NCI-H2227 (cell line): Measurements from ENCODE around the gene TMPRSS2.

Source experiments
- DNase-seq: peaks from one replicate; lab custom pipeline; 2025; ENCODE audit not compliant: unreplicated experiment; lab: John Stamatoyannopoulos, UW

The TMPRSS2 gene

DNA sequence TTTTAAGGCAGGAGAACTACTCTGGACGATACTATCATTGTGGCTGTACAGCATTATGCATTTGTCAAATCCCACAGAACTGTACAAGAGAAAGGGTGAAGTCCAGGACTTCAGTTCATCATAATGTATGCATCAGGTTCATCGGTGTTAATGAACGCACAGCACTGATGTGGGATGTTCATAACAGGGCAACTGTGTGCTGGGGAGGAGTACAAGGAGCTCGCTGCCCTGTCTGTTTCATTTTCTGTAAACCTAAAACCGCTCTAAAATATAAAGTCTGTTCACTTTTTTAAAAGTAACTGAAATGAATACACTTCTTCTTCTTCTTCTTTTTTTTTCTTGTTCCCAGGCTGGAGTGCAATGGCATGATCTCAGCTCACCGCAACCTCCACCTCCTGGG lies 25.0 kb downstream of the TMPRSS2 start:
- no peak for DNase-seq

DNA sequence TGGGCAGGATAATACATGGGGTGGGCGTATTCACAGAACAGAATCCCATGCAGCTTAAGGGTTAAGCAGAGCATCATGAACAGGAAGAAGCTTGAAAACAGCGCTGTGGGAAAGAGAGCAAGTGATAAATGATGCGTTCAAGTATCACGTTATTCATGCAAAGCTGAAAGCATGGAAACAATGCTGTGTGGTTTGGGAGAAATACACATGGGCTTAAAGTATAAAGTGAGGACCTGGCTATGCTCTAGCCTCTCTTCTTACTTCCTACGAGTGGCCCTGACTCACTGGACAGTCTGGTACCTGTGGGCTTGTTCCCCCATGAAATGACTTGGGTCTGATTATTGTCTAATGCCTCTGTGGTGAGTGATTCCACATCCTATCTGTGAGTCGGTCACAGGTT lies 25.7 kb downstream of the TMPRSS2 start:
- no peak for DNase-seq

DNA sequence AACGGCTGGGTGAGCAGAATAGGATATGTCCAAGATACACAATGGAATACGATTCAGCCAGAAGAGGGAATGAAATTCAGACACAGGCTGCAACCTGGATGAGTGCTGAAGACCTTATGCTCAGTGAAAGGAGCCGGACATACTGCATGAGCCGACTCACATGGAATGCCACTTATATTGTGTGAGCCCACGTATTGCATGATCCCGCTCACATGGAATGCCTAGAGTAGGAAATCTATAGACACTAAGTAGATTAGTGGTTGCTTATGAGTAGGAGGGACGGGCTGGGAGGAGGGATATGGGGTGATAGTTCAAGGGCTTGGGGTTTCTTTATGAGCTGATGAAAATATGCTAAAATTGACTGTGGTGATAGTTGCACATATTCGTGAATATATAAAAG lies 26.8 kb downstream of the TMPRSS2 start:
- DNase-seq: no peak

DNA sequence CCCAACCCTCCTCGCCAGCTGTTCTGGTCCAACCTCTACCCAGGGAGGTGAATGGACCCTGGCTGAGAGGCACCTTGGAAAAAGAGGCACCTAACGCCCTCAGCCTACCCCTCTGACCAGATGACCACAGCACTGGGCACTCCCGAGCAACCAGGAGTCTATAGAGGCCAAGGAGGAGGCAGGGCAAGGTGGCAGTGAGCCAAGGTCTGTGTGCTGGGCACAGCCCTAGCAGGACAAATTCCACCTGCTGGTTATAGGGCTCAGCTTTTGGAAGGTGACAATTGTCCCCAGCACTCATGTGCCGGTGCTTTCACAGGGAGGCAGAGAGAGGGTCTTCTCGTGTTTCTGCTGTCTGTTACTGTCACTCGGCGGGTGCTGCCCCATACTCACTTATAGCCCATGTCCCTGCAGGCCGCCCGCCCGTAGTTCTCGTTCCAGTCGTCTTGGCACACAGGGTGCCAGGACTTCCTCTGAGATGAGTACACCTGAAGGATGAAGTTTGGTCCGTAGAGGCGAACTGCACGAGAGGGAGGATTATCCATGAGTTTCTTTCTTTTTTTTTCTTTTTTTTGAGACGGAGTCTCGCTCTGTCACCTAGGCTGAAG lies 27.8 kb downstream of the TMPRSS2 start:
- DNase-seq: no peak

DNA sequence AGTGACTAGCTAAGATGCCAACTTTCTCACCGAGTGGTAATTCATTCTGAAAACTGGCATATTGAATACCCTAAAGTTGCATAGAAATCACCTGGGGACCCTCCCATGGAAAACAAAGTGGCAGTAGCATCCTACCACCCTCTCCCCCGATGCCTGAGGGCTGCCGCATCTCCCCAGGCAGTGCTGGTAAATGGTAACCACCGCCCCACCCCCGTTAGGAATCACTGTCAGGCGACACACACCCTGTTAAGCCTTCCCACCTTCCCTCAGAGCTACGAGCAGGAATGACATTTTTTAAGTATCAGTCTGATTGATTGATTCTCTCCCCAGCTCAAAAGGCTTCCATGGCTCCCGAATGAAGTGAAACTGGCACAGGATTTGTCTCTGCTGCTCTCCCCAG lies 28.3 kb downstream of the TMPRSS2 start:
- DNase-seq: no peak

DNA sequence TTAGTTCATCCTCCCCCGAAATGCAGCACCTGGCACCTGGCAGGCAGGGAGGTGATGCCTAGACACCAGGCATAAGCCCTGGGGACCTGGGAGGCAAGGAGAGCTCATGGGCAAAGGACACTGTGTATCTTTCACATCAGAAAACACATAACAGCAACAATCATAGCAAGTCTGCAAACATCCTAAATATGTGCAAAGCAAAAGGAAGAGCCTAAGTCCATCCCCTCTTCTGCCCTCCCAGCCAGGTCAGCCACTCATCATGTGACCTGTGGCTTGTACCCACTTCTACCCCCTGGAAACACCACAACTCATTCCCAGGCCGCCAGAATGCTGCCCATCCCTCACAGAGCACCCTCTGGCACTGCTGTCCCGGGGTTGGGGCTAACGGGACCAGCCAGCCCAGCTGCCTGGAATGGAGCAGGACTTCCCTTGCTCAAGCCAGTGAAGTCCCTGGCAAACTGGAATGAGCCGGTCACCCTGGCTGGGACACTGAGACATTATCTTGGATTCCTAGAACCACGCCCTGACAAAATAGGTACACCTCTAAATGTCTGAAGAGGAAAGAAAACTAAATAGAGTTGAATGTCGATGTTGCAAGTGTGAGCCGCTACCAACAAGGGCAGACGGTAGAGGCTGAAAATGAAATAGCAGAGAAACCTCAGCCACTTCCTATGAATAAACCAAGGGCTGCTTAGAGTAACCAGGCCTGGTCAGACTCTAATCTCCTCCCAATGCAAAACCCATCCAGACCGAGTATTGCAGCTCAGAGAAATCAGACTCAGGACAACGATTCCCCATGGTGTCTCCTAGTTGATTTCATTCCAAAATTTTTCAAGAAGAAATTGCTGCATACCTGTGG lies 29.4 kb downstream of the TMPRSS2 start:
- no peak for DNase-seq

DNA sequence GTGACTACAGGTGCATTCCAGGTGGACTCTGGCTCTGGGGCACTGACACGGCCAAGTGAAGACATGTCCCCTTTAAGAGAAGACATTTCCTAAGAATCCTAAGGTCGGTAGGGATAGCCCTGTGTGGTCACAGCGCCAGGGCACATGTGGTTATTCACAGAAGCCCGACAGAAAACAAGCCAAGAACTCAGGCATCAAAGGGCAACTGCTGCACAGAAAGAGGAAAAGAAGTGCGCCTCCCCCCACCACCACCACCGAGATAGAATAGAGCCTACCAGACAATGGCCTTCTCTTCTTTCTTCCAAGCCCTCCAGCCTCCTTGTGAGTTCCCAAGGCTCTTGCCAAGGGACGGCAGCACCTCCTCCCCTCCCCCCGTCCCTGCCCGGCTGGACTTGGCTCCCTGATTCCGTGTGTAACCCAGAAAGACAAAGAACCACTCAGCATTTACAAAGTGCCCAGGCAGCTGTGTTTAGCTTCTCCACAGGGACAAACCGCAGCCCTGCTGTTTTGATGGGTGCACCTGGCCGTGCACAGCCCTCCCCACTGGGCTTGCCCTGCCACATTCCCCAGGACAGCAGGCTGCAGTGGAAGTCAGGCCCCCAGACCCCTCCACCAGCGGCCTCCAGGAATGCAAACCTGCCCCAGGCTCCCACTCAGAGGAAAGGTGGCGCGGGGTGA lies 30.2 kb downstream of the TMPRSS2 start:
- DNase-seq: no peak

DNA sequence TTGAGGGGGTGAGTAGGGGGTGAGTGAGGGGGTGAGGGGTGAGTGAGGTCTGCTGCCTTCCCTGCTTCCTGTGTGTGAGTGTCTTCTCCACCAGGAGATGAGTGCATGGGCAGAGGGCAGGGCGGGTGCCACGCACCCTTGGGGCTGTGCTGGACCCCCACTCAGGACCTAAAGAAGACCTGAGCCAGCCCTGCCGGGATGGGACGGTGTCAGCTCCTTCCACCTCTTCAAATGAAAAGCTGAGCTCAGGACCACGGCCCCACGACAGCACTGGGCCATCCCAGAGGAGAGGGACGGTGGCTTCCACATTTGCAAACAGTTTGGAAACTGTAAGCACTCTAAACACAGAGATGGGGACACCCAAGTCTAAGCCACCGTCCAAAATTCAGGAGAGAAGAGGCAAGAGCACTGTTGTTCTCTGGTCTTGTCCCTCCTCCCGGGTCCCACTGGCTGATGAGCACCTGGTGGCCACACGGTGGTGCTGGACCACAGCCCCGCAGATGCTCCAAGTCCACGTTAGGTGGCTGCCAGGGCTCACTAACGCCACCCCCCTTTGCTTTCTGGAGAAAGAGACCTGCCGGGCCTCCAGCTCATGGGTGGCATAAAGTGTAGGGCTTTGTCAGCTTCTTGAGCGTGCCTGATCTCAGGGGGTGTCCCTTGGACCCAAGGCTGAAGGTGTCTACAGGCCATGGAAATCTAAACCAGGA lies 32.1 kb downstream of the TMPRSS2 start:
- no peak for DNase-seq

DNA sequence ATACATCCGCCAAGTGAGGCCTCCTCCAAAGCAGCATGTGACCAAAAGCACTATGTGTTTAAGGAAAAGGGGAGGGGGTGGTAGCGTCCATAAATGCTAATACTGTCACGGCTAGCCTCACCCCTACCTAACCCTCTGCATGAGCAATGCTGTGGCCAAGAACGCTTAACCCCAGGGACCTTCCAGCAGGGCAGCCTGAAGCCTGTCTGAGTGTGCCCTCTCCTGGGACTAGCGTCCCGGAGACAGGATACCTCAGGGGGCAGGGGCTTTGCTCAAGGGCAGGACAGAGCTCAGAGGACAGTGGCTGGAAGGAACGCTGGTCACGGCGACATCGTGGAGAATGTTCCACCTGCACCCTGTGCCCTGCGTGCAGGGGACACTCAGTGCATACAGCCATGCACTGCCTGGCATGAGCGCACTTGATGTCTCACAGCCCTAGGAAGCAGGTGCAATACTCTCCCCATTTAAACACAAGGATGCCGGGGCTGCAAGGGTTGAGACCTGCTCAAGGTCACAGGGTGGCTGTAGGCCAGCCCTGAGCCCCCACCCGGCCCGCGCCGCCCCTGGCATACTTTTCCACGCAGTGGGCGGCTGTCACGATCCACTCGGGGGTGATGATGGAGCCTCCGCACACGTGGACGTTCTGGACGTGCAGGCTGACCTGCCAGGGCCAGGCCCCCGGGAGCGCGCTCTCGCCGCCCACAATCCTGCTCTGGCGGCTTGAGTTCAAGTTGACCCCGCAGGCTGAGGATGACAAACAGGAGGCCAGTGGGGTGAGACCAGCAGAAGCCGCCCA lies 35.0 kb downstream of the TMPRSS2 start:
- DNase-seq: no peak

DNA sequence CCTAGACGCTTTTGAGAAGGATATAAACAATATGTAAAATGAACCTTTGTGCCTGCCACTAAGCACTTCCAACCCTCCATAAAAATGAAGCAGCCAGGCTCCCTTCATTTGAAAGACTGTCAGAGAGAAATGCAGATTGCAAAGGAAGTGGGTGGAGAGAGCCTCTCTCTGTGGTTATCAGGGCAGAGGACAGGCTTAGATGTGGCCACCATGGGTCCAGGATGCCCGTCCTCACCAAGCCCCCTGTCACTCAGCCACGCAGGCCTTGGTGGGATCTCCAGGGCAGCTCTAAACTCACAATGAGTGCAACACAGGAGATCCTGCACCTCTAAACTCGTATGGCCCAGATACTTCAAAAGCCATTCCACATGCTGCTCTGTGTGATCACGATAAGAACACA lies 37.9 kb downstream of the TMPRSS2 start:
- DNase-seq: no peak

DNA sequence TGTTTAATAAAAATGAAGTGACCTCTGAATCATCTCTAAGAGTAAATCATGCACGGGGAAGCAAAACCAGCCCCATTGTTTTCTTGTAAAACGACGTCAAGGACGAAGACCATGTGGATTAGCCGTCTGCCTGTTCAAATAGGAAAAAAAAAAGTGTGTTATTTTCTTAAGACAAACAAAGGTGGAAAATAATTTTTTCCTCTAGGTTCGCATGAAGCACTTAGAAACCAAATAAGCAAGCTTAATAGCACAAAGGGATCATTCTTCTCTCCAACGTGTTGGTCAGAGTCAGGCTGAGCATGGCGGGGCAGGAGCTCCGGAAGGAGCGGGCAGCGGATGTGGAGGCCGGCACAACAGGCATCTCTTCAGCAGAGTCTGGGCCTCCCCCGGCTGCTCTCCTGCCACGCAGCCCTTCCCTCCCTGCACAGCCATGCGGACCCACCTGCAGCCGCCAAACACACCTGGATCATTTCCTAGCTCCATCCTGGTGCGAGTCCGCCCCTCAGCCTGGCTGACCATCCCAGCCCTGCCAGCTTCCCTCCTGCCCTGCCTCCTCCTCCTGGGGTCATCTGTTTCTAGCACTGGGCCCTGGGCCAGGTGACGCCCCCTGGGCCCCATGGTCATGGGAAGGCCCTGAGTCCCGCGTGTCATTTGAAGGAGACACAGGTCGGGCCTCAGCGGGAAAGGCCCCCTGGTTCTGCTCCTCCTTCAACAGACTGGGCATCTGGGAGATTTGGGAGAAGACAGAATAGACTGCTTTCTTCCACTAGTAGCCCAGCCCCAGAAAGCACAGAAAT lies 41.7 kb downstream of the TMPRSS2 start:
- no peak for DNase-seq

DNA sequence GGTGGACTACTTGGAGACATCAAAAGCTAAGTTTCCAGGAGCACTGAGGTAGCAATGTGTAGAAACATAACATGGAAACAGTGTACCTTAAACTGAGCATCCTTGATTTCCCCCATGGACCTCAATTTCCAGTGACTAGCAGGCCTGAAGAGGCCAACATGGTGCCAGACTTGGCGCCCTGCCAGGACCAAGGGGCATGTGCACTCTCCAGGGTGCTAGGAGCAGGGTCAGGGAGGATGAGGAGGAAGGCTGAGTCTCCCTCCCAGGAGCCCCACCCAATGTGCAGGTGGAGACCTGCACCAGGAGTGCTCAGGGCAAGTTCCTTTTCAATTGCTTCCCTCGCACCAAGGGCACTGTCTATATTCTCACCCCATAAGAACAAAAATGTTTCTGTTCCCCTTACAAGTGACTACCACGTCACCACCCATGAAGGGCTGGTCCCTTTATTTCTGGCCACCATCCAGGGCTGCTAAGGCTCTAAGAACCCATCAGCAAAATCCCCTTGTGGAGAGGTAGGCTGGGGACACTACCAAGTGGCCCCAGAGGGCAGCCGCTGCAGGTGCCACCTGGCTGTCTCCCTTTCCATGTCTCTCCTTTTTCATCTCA lies 42.7 kb downstream of the TMPRSS2 start:
- DNase-seq: no peak

DNA sequence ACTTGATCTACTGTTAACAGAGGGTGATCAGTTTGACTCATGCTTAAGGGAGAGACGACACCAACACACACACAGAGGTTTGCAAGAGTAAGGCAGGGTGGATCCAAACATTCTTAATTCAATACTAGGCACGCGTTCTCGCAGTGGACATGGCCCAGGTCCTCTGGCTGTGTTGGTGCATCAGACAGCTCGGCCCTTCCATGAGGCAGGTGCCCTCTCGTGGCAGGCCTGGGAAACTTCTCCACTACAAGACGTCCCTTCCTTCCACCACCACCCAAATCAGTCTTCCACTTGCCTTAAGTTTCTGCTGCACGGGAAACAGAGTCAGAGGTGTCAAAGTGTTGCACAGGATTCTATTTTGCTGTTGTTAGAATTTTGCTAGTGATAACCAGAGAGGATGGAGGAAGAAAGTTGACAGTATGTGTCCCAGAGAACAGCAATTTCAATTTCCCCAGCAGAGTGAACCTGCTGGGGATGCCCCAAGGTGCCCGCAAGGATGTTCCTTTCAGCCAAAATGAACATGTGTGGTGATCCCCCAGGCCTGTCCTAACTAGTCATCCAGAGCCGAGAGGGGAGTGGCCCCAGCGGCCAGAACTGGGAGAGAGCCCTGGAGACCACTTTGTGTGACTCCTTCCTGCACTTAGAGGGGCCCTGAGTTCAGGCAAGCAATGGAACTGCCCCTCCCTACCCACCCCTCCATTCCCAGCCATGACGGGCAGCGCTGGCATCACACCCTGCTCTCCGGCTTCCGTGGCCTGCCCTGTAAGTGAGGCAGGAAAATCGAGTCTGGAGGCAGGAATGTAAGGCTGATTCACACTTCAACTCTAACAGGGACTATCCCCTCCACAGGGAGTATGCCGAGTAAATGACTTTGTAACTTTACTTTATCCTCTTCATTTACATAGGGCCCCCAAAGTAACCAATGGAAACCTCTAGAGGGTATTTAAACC lies 47.1 kb downstream of the TMPRSS2 start:
- peak; percentile 49 for DNase-seq

DNA sequence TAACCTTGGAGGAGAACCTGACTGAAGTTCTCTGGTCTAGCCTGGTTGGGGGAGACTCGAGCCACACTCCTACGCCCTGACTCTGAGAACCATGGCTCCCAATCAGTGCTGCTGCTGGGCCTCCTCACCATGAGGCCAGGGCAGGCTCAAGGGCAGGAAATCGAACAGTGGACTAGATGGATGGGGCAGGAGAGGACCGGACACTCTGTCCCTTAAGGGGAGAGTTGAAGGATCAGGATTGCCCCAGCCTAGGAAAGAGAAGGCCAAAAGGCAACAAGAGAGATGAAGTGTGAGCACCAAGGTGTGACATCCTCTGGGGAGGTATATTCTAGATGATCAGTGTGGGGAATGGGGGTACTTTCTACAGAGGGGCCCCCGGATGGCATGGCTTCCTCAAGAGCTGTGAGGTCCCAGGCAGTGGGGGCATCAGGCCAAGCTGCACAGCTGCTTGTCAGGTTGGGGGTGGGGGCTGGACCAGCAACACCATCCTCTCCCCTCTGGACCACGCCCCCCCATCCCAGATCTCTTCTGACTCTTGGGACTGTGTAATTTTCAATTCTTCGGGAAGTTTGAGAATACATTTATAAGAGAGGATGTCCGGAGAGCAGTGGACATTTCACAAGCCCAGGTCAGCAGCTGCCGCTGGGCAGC lies 47.9 kb downstream of the TMPRSS2 start:
- DNase-seq: no peak

DNA sequence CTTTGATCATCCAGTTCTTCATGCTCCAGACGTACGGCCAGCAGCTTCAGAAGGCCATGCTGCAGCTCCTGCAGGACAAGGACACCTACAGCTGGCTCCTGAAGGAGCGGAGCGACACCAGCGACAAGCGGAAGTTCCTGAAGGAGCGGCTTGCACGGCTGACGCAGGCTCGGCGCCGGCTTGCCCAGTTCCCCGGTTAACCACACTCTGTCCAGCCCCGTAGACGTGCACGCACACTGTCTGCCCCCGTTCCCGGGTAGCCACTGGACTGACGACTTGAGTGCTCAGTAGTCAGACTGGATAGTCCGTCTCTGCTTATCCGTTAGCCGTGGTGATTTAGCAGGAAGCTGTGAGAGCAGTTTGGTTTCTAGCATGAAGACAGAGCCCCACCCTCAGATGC lies 49.4 kb downstream of the TMPRSS2 start:
- DNase-seq: no peak

DNA sequence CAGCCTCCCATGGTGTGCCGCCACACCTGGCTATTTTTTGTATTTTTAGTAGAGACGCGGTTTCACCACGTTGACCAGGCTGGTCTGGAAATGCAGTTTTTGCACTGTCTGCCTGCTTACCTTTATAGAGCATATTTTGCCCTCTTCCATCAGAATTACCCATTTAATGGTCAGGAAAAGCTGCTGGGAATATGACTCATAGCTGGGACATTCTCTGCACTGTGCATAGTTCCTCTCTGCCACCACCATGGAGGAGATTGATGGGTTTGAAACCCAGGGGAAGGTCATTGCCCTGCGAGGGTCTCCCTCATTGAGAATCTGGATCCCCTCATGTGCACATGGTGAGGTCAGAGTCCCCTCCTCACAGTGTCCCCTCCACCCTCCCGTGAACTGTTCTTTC lies 49.8 kb downstream of the TMPRSS2 start:
- no peak for DNase-seq

DNA sequence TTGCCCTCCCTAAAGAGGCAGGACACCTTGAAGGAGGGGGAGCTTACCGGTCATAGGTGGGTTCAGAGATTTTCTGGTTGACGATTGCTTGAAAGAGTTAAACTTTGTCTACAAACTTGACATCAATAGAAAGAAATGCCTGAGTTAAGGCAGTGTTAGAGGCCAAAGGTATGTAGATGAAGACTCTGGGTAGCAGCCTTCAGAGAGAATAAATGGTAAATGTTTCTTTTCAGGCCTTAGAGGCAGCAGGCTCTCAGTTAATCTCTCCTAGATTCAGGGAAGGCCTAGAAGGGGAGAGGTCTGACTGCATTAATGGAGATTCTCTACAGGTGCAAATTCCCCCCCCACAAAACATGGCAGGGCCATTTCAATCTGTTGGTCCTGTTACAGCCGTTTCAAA lies 54.2 kb downstream of the TMPRSS2 start:
- DNase-seq: no peak

DNA sequence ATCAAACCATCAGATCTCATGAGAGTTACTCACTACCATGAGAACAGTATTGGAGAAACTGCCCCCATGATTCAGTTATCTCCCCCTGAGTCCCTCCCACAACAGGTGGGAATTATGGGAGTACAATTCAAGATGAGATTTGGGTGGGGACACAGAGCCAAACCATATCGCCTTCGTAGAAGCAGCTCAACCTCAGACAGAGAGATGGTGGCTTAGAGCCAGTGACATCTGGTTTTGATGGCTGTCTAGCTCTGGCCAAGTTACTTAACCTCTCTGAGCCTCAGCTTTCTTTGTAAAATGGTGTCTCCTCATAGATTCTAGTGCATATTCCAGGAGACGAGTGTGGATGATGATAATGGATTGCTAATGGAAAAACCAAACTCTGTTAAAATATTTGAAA lies 54.8 kb downstream of the TMPRSS2 start:
- DNase-seq: no peak
